Kidney (tissue), 14 donors: ENCODE results near the gene TOMM5. TPM values are rescaled to one million over a fixed set of nuclear protein-coding genes. Genes with fewer than 3 reads are reported as not detected.

Experiments
- DNase-seq, 5 donors: peaks; one replicate each; pipeline ENCODE4 v3.0.0-alpha.2; 2013 to 2020
- FAIRE-seq: peaks from 2 replicates; lab custom pipeline; 2012; peaks lifted over from hg19 to GRCh38; lab: Jason Lieb, UNC
- H3K27ac ChIP-seq, 2 donors: one replicate each; pipeline ENCODE4 v1.7.0; 2013; ENCODE audit warnings: low read depth in 2 of 2, low read length in 2 of 2, inconsistent platforms in 1 of 2
- H3K27me3 ChIP-seq: one replicate; pipeline ENCODE4 v1.7.1; 2013; ENCODE audit warnings: low read length, inconsistent platforms; ENCODE audit not compliant: control insufficient read depth, insufficient read depth
- H3K36me3 ChIP-seq, 3 donors: one replicate each; pipeline versions ENCODE4 v1.7.0 to v1.7.1; 2013; ENCODE audit warnings: low read length in 3 of 3, control low read depth in 1 of 3, inconsistent platforms in 1 of 3; ENCODE audit not compliant: insufficient read depth in 3 of 3, control insufficient read depth in 2 of 3
- H3K4me1 ChIP-seq, 3 donors: one replicate each; pipeline versions ENCODE4 v1.7.0 to v1.7.1; 2013; ENCODE audit warnings: low read length in 3 of 3, inconsistent platforms in 1 of 3, low read depth in 1 of 3; ENCODE audit not compliant: control insufficient read depth in 2 of 3, insufficient read depth in 2 of 3
- H3K4me3 ChIP-seq, 3 donors: one replicate each; pipeline versions ENCODE4 v1.7.0 to v1.8.1; 2013; ENCODE audit warnings: low read length in 3 of 3, control low read depth in 1 of 3, inconsistent platforms in 1 of 3
- H3K9ac ChIP-seq, 3 donors: one replicate each; pipeline versions ENCODE4 v1.7.0 to v1.7.1; 2013; ENCODE audit warnings: low read length in 3 of 3, control low read depth in 1 of 3, inconsistent platforms in 1 of 3
- H3K9me3 ChIP-seq, 3 donors: one replicate each; pipeline versions ENCODE4 v1.7.0 to v1.7.1; 2013; ENCODE audit warnings: low read length in 3 of 3, control low read depth in 1 of 3, inconsistent platforms in 1 of 3; ENCODE audit not compliant: control insufficient read depth in 2 of 3, insufficient read depth in 1 of 3
- CTCF ChIP-seq: IDR thresholded peaks from 3 replicates; pipeline ENCODE4 v1.5.1; 2012; ENCODE audit warnings: mild to moderate bottlenecking, moderate library complexity, borderline replicate concordance; ENCODE audit not compliant: insufficient read depth; ENCODE audit errors: extremely low read depth
- intact Hi-C: fragments of 100-400 bp; cut with DNase I; formaldehyde crosslinking; loops from one replicate; pipeline ENCODE4 v1.11.1; 2022
- polyA plus RNA-seq: library from polyadenylated mRNA; stranded (reverse); fragments of 350-450 nt; fragmentation: Illumina TruSeq; extraction: RNeasy Lipid Tissue Mini Kit (QIAGEN cat#74804); gene quantifications from one replicate; pipeline ENCODE4 v1.2.3, GENCODE V29; 2014; ENCODE audit warnings: low read depth, low replicate concordance; ENCODE audit not compliant: insufficient read depth
- total RNA-seq: library from RNA; stranded (reverse); fragmentation: NEBNext Ultra II Directional; extraction: Animal tissue kit (Norgen Biotek cat#: 25700); gene quantifications from one replicate; pipeline ENCODE4 v1.2.1, GENCODE V29; 2021
- donor health status: control.
- donor health status: control.
- donor health status: control.
- donor health status: control.
- donor health status: control.
- donor health status: DM: yes; HTN: yes; CAD: no.
- donor health status: Normal renal cell carcinoma (clear cell type).

TOMM5 gene
- total and polyA plus RNA-seq, 2 donors from 2014 or later, result 59.5 to 197 TPM

DNA sequence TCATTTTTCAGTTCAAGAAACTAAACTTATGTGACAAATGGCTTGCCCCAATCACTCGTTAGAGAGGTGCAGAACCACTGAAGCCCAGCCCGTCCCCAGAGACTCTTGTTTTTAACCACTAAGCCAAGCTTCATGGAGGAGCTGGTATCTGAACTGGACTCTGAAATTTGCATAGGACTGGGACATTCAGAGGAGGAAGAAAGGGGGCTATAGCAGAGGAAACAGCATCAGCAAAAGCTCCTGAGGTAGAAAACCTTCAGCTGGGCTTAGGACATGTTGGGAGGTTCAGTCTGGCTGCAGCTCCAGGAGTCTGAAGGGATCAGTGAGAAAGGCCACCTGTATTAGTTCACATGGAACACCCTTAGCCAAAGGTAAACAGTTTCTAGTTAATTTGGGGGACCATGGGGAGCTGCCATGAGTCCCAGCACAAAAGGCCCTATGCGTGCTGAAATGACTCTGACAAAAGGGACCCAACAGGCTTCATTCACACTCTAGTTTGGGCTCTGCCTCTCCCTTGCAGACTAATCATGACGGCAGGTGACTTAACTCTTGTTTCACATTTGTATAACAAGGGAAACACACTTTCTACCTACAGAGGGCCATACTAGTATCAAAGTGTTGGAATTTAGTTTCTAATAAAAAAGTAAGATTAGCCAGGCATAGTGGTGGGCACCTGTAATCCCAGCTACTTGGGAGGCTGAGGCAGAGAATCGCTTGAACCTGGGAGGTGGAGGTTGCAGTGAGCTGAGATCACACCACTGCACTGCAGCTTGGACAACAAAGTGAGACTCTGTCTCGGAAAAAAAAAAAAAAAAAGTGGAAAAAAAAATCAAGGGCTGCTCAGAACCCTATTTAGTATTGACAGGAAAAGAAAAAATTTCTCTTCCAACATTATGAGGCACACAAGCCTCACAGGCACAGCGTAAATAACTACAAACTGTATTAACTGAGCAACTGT is 26.5 kb downstream of the TOMM5 start:
- FAIRE-seq (no peak), DNase-seq (no peak)
- H3K9me3 ChIP-seq, result no peaks in the 10 kb centered on the region
- no peak for TF ChIP-seq CTCF
- H3K27me3 ChIP-seq, result no peaks in the 10 kb centered on the region
- no peak overlapping the region for H3K4me3 ChIP-seq
- peaks cover 0 to 2% (median 0%) of the 10 kb centered on the region in 3 donors for H3K36me3 ChIP-seq
- no peak overlapping the region for H3K9ac ChIP-seq
- no peak overlapping the region for H3K27ac ChIP-seq
- H3K4me1 ChIP-seq, result no peaks in the 10 kb centered on the region
- intact Hi-C loops, result no loop called here

DNA sequence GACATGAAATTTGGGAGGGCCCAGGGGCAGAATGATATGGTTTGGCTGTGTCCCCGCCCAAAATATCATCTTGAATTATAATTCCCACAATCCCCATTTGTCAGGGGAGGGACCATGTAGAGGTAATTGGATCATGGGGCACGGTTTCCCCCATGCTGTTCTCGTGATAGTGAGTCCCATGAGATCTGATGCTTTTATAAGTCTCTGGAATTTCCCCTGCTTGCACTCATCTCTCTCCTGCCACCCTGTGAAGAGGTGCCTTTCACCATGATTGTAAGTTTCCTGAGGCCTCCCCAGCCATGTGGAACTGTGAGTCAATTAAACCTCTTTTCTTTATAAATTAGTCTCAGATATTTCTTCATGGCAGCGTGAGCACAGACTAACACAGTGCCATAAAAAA is 27.5 kb downstream of the TOMM5 start:
- intact Hi-C loops, result no loop called here
- Histone ChIP-seq H3K4me1 (no peaks in the 10 kb centered on the region), H3K27ac (no peak overlapping the region), H3K9ac (no peak overlapping the region), H3K27me3 (no peaks in the 10 kb centered on the region), H3K4me3 (no peak overlapping the region), H3K36me3 (peaks cover 0 to 2% (median 0%) of the 10 kb centered on the region in 3 donors), H3K9me3 (no peaks in the 10 kb centered on the region)
- FAIRE-seq, result no peak
- TF ChIP-seq CTCF, result no peak
- DNase-seq, result no peak

- Histone ChIP-seq H3K4me1 (no peaks in the 10 kb centered on the region), H3K9ac (no peak overlapping the region), H3K36me3 (no peaks in the 10 kb centered on the region), H3K4me3 (no peak overlapping the region), H3K27me3 (no peaks in the 10 kb centered on the region), H3K27ac (no peak overlapping the region), H3K9me3 (no peaks in the 10 kb centered on the region)
- no peak for TF ChIP-seq CTCF
- DNase-seq (no peak), FAIRE-seq (no peak)
- intact Hi-C loops, result no loop called here
Measured at GRCh38 chr9:37563806-37564513, 28.4 kb downstream of the TOMM5 start.
